Vagina (tissue), 2 donors: ENCODE results near the gene FGF1.

Experiments used
- CTCF ChIP-seq, 3 experiments: fragments of 450-650 bp in 2 of 3; fragments of 200-600 bp in 1 of 3; sonication (generic) in 1 of 3; IDR thresholded peaks; one replicate each; pipeline ENCODE4 v1.5.1; 2017 to 2019; ENCODE audit warnings: antibody characterized with exemption in 3 of 3, mild to moderate bottlenecking in 2 of 3, moderate library complexity in 2 of 3
- POLR2A ChIP-seq, 2 donors: fragments of 450-650 bp; IDR thresholded peaks; one replicate each; pipeline ENCODE4 v1.6.1; 2017; ENCODE audit warnings: antibody characterized with exemption in 2 of 2, mild to moderate bottlenecking in 2 of 2, moderate library complexity in 2 of 2
- POLR2AphosphoS5 ChIP-seq, 2 donors: sonication (generic); formaldehyde crosslinking; IDR thresholded peaks; one replicate each; pipeline ENCODE4 v1.9.0; 2017; ENCODE audit warnings: antibody characterized with exemption in 2 of 2, mild to moderate bottlenecking in 2 of 2, low read depth in 1 of 2; ENCODE audit not compliant: insufficient read depth in 1 of 2

DNA sequence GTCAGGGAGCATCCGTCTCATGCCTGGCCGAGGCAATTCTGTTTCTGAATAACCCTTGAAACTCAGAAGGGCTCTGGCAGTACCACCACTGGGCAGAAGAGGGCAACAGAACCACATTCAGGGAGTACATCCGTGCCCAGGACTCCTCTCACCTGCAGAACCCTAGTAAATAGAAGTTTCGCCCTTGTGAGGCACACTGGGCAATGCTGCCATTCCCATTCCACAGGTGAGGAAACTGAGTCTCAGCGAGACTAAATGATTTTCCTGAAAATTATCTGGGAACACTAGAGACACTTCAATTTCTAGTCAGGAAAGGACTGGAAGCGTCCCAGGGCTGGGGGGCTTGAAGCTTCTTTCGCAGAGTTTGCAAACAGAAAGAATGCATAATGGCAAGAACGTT lies 74.7 kb downstream of the FGF1 start:
- TF ChIP-seq CTCF (IDR thresholded peaks at IDR 0.05) (peak; percentile 60 to 77 (median 75)), POLR2A (IDR thresholded peaks at IDR 0.05) (no peak), POLR2AphosphoS5 (IDR thresholded peaks at IDR 0.05; ENCODE audit: insufficient read depth in 1 of 2, low read depth in 1 of 2) (no peak)
